ENCODE measurements around the gene CCIN.

DNA sequence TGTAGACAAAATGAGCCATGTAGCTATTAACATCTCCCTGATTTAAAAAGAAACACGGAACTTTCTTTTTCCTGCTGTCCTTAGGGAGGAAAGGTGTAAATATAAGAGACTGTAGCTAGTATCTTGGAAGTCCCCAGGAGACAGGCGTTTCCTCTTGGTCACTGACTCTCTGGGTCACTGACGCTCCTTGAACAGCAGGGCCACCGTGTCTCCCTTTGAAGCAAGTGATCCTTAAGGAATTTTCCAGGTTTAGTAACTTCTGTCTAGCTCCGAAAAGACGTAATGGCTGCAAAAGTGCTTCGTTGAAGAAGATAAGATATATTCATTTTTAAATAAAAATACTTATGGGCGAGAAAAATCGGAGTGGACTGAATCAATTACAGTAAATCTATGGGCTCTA lies 20.8 kb downstream of the CCIN start:
- TF ChIP-seq EZH2 (IDR thresholded peaks at IDR 0.05; ENCODE audit: insufficient read depth, poor library complexity, severe bottlenecking): no peak
- no peak for TF ChIP-seq EZH2phosphoT487 (IDR thresholded peaks at IDR 0.05; ENCODE audit: insufficient read depth, low read depth)

All from GM23248 (cell line).